CD8-positive, alpha-beta memory T cell (primary cell): ENCODE results near the gene SLC22A5. TPM values are rescaled to one million over a fixed set of nuclear protein-coding genes. Genes with fewer than 3 reads are reported as not detected.
A peak's percentile ranks its signal among the peaks of the same experiment; 100 is the strongest.

Experiments
- CTCF ChIA-PET: fragments of 350-600 bp; sonication (Branson Sonifier 250); formaldehyde crosslinking; loops from one replicate; lab custom pipeline; 2021; ENCODE audit warnings: antibody characterized with exemption; lab: Charles Lee
- POLR2A ChIA-PET: fragments of 350-600 bp; sonication (Branson Sonifier 250); formaldehyde crosslinking; loops from one replicate; lab custom pipeline; 2021; ENCODE audit warnings: antibody characterized with exemption; lab: Charles Lee
- DNase-seq, 5 donors: peaks; one replicate each; pipeline versions ENCODE4 v3.0.0 to v3.0.0-alpha.2; 2020 to 2022; ENCODE audit warnings: mixed read lengths in 1 of 5
- H3K27ac ChIP-seq: one replicate; pipeline ENCODE4 v1.7.0; 2013; ENCODE audit warnings: low read depth, mild to moderate bottlenecking, low read length, moderate library complexity
- H3K27me3 ChIP-seq: 2 replicates; pipeline ENCODE4 v1.7.0; 2013; ENCODE audit warnings: low read length, mild to moderate bottlenecking; ENCODE audit not compliant: insufficient read depth, poor library complexity, severe bottlenecking
- H3K36me3 ChIP-seq: 2 replicates; pipeline ENCODE4 v1.7.0; 2013; ENCODE audit warnings: mild to moderate bottlenecking, low read length, moderate library complexity; ENCODE audit not compliant: insufficient read depth
- H3K4me1 ChIP-seq: 2 replicates; pipeline ENCODE4 v1.7.0; 2013; ENCODE audit warnings: mild to moderate bottlenecking, low read length, moderate library complexity; ENCODE audit not compliant: insufficient read depth
- H3K4me3 ChIP-seq: 2 replicates; pipeline ENCODE4 v1.7.0; 2013; ENCODE audit warnings: mild to moderate bottlenecking, low read length
- H3K9me3 ChIP-seq: 2 replicates; pipeline ENCODE4 v1.7.0; 2013; ENCODE audit warnings: mild to moderate bottlenecking, low read length
- H3K27ac Mint-ChIP-seq, 8 donors: one replicate each; pipeline ENCODE4 v1.8.0; 2020 to 2021; ENCODE audit warnings: mixed read lengths in 8 of 8, mild to moderate bottlenecking in 6 of 8, inconsistent platforms in 3 of 8, moderate library complexity in 3 of 8
- H3K27me3 Mint-ChIP-seq, 2 donors: one replicate each; pipeline ENCODE4 v1.8.0; 2020 to 2021; ENCODE audit warnings: mixed read lengths in 2 of 2, mild to moderate bottlenecking in 1 of 2, moderate library complexity in 1 of 2
- H3K36me3 Mint-ChIP-seq, 3 donors: one replicate each; pipeline ENCODE4 v1.8.0; 2020 to 2021; ENCODE audit warnings: mixed read lengths in 3 of 3, inconsistent platforms in 1 of 3, mild to moderate bottlenecking in 1 of 3
- H3K4me1 Mint-ChIP-seq, 3 donors: one replicate each; pipeline ENCODE4 v1.8.0; 2020 to 2021; ENCODE audit warnings: mixed read lengths in 3 of 3, inconsistent platforms in 1 of 3, mild to moderate bottlenecking in 1 of 3
- H3K4me3 Mint-ChIP-seq, 7 donors: one replicate each; pipeline ENCODE4 v1.8.0; 2020 to 2021; ENCODE audit warnings: mixed read lengths in 7 of 7, mild to moderate bottlenecking in 6 of 7, moderate library complexity in 4 of 7, inconsistent platforms in 2 of 7
- H3K9me3 Mint-ChIP-seq, 5 donors: one replicate each; pipeline ENCODE4 v1.8.0; 2020 to 2022; ENCODE audit warnings: mixed read lengths in 5 of 5, mild to moderate bottlenecking in 3 of 5, moderate library complexity in 2 of 5, inconsistent platforms in 1 of 5
- polyA plus RNA-seq: library from polyadenylated mRNA; unstranded; fragments of 300-500 nt; fragmentation: Illumina TruSeq; gene quantifications from one replicate; pipeline ENCODE4 v1.2.3, GENCODE V29; 2021
- total RNA-seq, 2 experiments: library from RNA; stranded (reverse); gene quantifications; one replicate each; pipeline ENCODE4 v1.2.3, GENCODE V29; 2021

Gene SLC22A5
- total and polyA plus RNA-seq, 3 experiments from 2014 or later: 2.5 to 5.9 (median 5.2) TPM

DNA sequence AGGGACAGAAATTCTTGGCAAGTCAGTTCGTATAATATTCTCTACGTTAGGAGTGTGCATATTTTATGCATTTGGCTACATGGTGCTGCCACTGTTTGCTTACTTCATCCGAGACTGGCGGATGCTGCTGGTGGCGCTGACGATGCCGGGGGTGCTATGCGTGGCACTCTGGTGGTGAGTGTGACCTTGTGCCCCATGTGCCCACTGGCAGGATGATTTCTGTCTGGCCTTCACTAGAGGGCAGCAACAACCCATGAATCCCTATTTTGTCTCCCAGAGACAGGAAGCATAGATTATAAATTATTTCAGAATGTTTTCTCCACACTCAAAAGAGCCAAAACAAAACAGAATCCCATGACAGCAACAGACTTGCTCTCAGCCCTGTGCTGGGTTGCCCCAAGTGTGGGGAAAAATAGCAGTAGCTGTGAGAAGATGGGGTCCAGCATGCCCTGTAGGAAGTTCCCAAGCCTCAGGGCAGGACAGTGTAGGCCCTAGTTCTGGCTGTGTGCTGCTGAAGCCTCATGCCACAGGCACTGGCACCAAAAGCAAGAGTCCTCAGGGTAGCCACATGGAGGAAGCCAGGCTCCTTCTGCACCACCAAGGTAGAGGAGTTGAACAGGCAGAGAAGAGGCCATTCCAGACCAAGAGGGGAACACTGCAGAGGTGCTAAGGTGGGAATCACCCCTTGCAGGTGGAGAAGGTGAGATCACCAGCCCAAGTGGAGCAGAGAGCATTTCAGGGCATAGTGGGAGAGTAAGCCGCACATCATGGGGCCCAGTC, 16.0 kb downstream of the SLC22A5 start:
- CTCF ChIA-PET: interaction anchor here (0.6 to 15.9 kb wide), 17 partner anchors 10 to 435 kb away, joined by 3 to 299 read pairs (median 12); partner anchors contain the start of gene IRF1
- Mint-ChIP-seq H3K27me3 (no peaks in the 10 kb centered on the region), H3K9me3 (no peaks in the 10 kb centered on the region), H3K27ac (peak overlapping the region; percentile 50 to 88 (median 67)), H3K36me3 (peaks cover 0 to 2% (median 1%) of the 10 kb centered on the region in 3 donors), H3K4me1 (peaks cover 20 to 32% (median 23%) of the 10 kb centered on the region in 3 donors), H3K4me3 (no peak overlapping the region)
- no peak overlapping the region for H3K4me3 ChIP-seq
- no peaks in the 10 kb centered on the region for H3K9me3 ChIP-seq
- POLR2A ChIA-PET: interaction anchor here (1.4 kb wide), 1 partner anchor 116 kb away, joined by 7 read pairs; no protein-coding TSS in a partner anchor
- DNase-seq: peak; percentile 39 to 76 (median 63)
- no peaks in the 10 kb centered on the region for H3K27me3 ChIP-seq
- H3K36me3 ChIP-seq: no peaks in the 10 kb centered on the region
- H3K4me1 ChIP-seq: peaks cover 19% of the 10 kb centered on the region
- no peak overlapping the region for H3K27ac ChIP-seq

DNA sequence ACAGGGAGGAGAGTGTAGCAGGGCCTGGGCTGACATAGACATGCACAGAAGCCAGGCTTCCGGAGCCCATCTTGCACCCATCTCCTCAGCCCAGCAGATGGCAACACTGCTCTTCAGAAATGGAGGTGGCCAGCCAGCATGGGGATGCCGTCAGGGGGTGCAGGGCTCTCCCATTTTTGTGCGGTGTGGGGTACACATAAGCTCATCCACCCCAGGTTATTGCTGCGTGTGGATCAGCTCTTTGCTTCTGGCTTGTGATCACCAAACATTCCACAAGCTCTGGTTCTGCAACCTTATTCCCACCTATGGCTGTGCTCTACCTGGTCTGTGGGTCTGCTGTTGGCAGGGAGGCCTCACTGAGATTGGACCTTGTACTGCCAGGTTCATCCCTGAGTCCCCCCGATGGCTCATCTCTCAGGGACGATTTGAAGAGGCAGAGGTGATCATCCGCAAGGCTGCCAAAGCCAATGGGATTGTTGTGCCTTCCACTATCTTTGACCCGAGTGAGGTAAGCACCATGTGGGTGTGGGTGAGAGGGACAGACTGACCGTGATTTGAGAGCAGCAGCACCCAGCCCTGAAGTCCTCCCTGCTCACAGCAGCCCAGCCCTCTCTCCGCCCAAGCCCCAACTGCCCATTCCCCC, 17.3 kb downstream of the SLC22A5 start:
- Histone ChIP-seq H3K36me3 (no peaks in the 10 kb centered on the region), H3K27ac (no peak overlapping the region), H3K9me3 (no peaks in the 10 kb centered on the region), H3K27me3 (no peaks in the 10 kb centered on the region), H3K4me3 (no peak overlapping the region), H3K4me1 (peaks cover 19% of the 10 kb centered on the region)
- CTCF ChIA-PET: interaction anchor here (0.7 to 15.9 kb wide), 38 partner anchors 9 to 479 kb away, joined by 3 to 299 read pairs (median 4); partner anchors contain the start of genes GDF9, IRF1, SLC22A5 and UQCRQ
- Mint-ChIP-seq H3K36me3 (peaks cover 0 to 2% (median 1%) of the 10 kb centered on the region in 3 donors), H3K27me3 (no peaks in the 10 kb centered on the region), H3K4me3 (peak overlapping the region in 1 of 7 donors; percentile 56), H3K27ac (peak overlapping the region in 6 of 8 donors; percentile 7 to 85 (median 53)), H3K4me1 (peaks cover 20 to 37% (median 23%) of the 10 kb centered on the region in 3 donors), H3K9me3 (no peaks in the 10 kb centered on the region)
- DNase-seq: peak; percentile 60 to 86 (median 72)
- POLR2A ChIA-PET: interaction anchor here (0.5 to 1.4 kb wide), 7 partner anchors 23 to 283 kb away, joined by 3 to 7 read pairs (median 4); partner anchors contain the start of gene IRF1

DNA sequence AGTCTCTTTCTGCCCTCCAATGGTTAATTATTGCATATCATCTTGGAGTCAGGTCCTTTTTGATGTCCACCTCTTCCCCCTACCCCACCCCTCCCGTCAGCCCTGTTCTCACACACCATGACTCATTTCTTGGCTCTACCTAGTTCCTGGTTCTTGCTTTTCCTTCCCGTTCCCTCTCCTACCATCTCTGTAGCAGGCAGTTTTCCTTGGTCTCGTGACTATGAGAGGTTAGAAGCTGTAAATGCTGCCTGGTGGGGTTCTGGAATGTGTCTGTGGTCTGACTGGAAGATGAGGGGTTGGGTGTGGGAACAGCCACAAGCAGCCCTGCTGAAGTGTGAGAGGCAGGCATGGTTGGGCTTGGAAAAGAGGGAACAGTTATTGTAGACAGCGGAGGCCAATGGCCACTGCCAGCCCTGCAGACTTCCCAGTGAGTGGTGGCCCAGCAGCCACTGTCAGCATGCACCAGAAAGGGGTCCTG, 18.2 kb downstream of the SLC22A5 start:
- peaks cover 0 to 6% (median 1%) of the 10 kb centered on the region in 3 donors for H3K36me3 Mint-ChIP-seq
- H3K9me3 Mint-ChIP-seq: no peaks in the 10 kb centered on the region
- peaks cover 20 to 43% (median 26%) of the 10 kb centered on the region in 3 donors for H3K4me1 Mint-ChIP-seq
- Histone ChIP-seq H3K36me3 (no peaks in the 10 kb centered on the region), H3K27me3 (no peaks in the 10 kb centered on the region), H3K4me1 (peaks cover 24% of the 10 kb centered on the region), H3K27ac (no peak overlapping the region), H3K4me3 (no peak overlapping the region), H3K9me3 (no peaks in the 10 kb centered on the region)
- H3K27ac Mint-ChIP-seq: peak overlapping the region in 3 of 8 donors; percentile 12 to 49 (median 43)
- H3K4me3 Mint-ChIP-seq: no peak overlapping the region
- CTCF ChIA-PET: interaction anchor here (1.6 to 15.9 kb wide), 8 partner anchors 23 to 432 kb away, joined by 3 to 299 read pairs (median 18); partner anchors contain the start of gene IRF1
- POLR2A ChIA-PET: interaction anchor here (0.6 to 1.4 kb wide), 6 partner anchors 22 to 112 kb away, joined by 3 to 6 read pairs (median 4); partner anchors contain the start of gene IRF1
- DNase-seq: no peak
- no peaks in the 10 kb centered on the region for H3K27me3 Mint-ChIP-seq

DNA sequence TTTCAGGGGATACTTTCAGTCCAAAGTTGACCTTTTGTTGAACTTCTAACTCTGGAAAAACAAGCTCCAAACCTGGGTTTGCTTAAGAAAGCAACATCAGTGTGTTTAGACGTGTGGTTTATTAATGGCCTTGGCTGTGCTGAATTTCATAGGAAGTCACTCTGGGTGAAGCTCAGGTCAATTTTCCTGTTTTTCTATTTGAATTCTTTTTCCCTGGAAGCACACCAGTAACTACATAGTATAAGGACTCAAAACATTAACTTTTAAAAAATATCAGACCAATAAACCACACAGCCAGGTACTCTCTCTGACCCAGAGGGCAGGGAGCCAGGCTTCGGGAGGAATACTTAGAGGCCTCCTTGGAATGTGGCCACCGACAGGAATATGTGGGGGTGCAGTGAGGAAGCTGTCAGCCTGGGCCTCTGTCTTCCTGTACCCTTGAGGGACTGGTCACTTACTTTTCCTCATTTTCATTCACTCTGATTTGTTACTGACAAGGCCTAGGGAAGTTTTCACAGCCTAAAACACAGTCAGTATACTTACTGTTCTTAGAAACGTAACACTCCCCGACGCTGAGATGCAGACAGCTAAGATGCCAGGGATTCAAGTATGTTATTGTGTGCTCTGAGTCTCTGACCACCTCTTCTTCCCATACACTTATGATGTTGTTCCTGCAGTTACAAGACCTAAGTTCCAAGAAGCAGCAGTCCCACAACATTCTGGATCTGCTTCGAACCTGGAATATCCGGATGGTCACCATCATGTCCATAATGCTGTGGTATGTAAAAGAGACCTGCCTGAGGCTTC, 18.9 kb downstream of the SLC22A5 start:
- ChIA-PET POLR2A (interaction anchor here (0.6 to 1.4 kb wide), 5 partner anchors 22 to 111 kb away, joined by 3 to 6 read pairs (median 4); partner anchors contain the start of gene IRF1), CTCF (interaction anchor here (1.7 to 15.9 kb wide), 4 partner anchors 22 to 118 kb away, joined by 6 to 299 read pairs (median 25); partner anchors contain the start of gene IRF1)
- H3K9me3 ChIP-seq: no peaks in the 10 kb centered on the region
- H3K4me3 ChIP-seq: no peak overlapping the region
- no peaks in the 10 kb centered on the region for H3K36me3 ChIP-seq
- Mint-ChIP-seq H3K4me1 (peaks cover 21 to 50% (median 33%) of the 10 kb centered on the region in 3 donors), H3K9me3 (no peaks in the 10 kb centered on the region), H3K36me3 (peaks cover 0 to 14% (median 3%) of the 10 kb centered on the region in 3 donors), H3K27me3 (no peaks in the 10 kb centered on the region), H3K27ac (peak overlapping the region in 3 of 8 donors; percentile 18 to 63 (median 51)), H3K4me3 (no peak overlapping the region)
- no peak for DNase-seq
- H3K27me3 ChIP-seq: no peaks in the 10 kb centered on the region
- H3K27ac ChIP-seq: no peak overlapping the region
- peaks cover 31% of the 10 kb centered on the region for H3K4me1 ChIP-seq

DNA sequence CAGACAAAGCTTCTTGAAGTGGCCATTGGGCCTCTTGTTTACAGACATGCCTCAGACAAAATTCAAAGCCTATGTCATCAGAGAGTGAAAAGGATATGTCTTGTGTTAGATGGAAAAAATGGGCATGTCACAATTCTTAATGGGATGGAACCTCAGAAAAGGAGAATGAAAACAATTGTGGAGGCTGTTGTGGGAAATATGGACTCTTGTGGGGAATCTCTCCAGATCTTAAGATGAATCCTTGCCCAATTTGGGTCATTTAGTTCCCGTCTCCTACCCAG, 19.5 kb downstream of the SLC22A5 start:
- no peaks in the 10 kb centered on the region for H3K27me3 ChIP-seq
- H3K4me3 Mint-ChIP-seq: no peak overlapping the region
- CTCF ChIA-PET: interaction anchor here (1.7 to 15.9 kb wide), 4 partner anchors 22 to 111 kb away, joined by 6 to 299 read pairs (median 22); partner anchors contain the start of gene IRF1
- DNase-seq: no peak
- H3K27me3 Mint-ChIP-seq: no peaks in the 10 kb centered on the region
- H3K27ac Mint-ChIP-seq: peak overlapping the region in 2 of 8 donors; percentile 18 to 63
- H3K9me3 Mint-ChIP-seq: no peaks in the 10 kb centered on the region
- H3K4me3 ChIP-seq: no peak overlapping the region
- H3K27ac ChIP-seq: no peak overlapping the region
- peaks cover 21 to 55% (median 34%) of the 10 kb centered on the region in 3 donors for H3K4me1 Mint-ChIP-seq
- H3K9me3 ChIP-seq: no peaks in the 10 kb centered on the region
- POLR2A ChIA-PET: interaction anchor here (1.1 kb wide), 1 partner anchor 107 kb away, joined by 3 read pairs; no protein-coding TSS in a partner anchor
- no peaks in the 10 kb centered on the region for H3K36me3 ChIP-seq
- H3K4me1 ChIP-seq: peaks cover 35% of the 10 kb centered on the region
- H3K36me3 Mint-ChIP-seq: peaks cover 0 to 20% (median 5%) of the 10 kb centered on the region in 3 donors

DNA sequence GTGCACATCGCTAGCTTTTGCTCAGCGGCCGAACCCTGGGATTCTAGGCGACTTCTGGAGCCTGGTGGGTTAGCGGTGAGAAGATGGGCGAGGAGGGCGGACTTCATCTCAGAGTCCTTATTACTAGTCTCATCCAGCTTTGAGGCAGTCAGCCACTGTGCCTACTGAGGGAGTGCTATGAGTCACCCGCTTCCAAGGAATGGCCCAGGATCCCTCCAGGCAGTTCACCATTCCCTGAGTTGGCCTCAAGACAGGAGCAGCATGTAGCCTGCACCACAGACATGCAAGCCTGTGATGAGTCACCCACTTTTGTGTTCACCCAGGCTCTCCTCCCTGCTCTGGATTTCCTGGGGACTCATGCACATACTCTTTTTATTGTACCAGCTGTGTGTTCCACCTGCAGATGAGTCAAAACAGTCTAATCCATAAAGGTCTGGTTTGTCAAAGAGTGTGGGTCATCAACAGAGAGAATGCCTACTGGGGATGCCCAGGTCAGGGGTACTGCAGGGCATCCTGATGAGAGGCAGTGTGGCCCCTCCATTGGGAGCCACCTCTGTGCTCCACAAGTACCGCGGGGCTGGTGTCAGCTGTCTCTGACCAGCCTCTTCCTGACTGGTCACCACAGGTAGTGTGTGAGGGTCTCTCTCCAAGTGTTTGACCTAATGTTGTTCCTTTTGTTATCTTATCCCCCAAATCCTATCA, 20.2 kb downstream of the SLC22A5 start:
- no peaks in the 10 kb centered on the region for H3K36me3 ChIP-seq
- CTCF ChIA-PET: interaction anchor here (1.0 to 15.9 kb wide), 5 partner anchors 21 to 186 kb away, joined by 3 to 299 read pairs (median 3); partner anchors contain the start of gene IRF1
- no peaks in the 10 kb centered on the region for H3K9me3 ChIP-seq
- Mint-ChIP-seq H3K4me1 (peaks cover 21 to 59% (median 41%) of the 10 kb centered on the region in 3 donors), H3K36me3 (peaks cover 0 to 27% (median 9%) of the 10 kb centered on the region in 3 donors), H3K4me3 (no peak overlapping the region), H3K27me3 (no peaks in the 10 kb centered on the region), H3K27ac (peak overlapping the region in 6 of 8 donors; percentile 29 to 78 (median 59)), H3K9me3 (no peaks in the 10 kb centered on the region)
- H3K4me3 ChIP-seq: no peak overlapping the region
- POLR2A ChIA-PET: interaction anchor here (0.7 to 1.2 kb wide), 4 partner anchors 17 to 111 kb away, joined by 3 to 5 read pairs (median 4); partner anchors contain the start of gene IRF1
- H3K4me1 ChIP-seq: peaks cover 42% of the 10 kb centered on the region
- H3K27ac ChIP-seq: no peak overlapping the region
- DNase-seq: peak in 1 of 5 donors; percentile 43
- H3K27me3 ChIP-seq: no peaks in the 10 kb centered on the region
